Lower leg skin (tissue), 3 donors: ENCODE data around the gene SLX4IP.

Experiments
- POLR2A ChIP-seq, 2 donors: fragments of 450-650 bp; IDR thresholded peaks; one replicate each; pipeline ENCODE4 v1.6.1; 2016 to 2017; ENCODE audit warnings: antibody characterized with exemption in 2 of 2, mild to moderate bottlenecking in 1 of 2, moderate library complexity in 1 of 2
- TF ChIP-seq, protein P1 (sequence below), 3 donors: fragments of 450-650 bp; IDR thresholded peaks; one replicate each; pipeline ENCODE4 v1.5.1; 2016; ENCODE audit warnings: antibody characterized with exemption in 3 of 3, mild to moderate bottlenecking in 3 of 3, moderate library complexity in 2 of 3

DNA sequence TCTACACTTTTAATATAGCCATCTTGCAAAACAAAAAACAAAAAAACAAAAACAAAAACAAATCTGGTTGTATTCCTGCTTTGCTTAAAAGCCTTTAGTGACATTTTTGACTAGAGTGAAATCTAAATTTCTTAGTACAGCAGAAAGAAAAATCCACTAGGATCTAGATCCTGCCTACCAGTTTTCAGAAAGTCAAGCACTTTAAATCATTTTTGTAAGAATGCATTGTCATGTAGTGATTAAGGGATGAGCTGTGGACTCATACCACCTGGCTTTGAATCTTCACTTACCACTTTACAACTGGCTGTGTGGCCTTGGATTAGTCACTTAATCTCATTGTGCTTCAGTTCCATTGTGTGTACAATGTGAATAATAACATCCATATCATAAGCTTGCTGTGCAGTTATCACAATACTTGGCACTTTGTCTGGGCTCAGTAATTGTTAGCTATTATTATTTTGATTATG lies 5.1 kb upstream of the SLX4IP start:
- TF ChIP-seq, protein P1, sequence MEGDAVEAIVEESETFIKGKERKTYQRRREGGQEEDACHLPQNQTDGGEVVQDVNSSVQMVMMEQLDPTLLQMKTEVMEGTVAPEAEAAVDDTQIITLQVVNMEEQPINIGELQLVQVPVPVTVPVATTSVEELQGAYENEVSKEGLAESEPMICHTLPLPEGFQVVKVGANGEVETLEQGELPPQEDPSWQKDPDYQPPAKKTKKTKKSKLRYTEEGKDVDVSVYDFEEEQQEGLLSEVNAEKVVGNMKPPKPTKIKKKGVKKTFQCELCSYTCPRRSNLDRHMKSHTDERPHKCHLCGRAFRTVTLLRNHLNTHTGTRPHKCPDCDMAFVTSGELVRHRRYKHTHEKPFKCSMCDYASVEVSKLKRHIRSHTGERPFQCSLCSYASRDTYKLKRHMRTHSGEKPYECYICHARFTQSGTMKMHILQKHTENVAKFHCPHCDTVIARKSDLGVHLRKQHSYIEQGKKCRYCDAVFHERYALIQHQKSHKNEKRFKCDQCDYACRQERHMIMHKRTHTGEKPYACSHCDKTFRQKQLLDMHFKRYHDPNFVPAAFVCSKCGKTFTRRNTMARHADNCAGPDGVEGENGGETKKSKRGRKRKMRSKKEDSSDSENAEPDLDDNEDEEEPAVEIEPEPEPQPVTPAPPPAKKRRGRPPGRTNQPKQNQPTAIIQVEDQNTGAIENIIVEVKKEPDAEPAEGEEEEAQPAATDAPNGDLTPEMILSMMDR (IDR thresholded peaks at IDR 0.05), result no peak
- no peak for TF ChIP-seq POLR2A (IDR thresholded peaks at IDR 0.05)
